GM23248 (cell line): Measurements from ENCODE around the gene PDCD4. TPM values are rescaled to one million over a fixed set of nuclear protein-coding genes. Genes with fewer than 3 reads are reported as not detected.

Source experiments
- DNase-seq: peaks from one replicate; pipeline ENCODE4 v3.0.0-alpha.2; 2015
- H2AFZ ChIP-seq: fragments of 200-600 bp; sonication (generic); 2 replicates; pipeline ENCODE4 v1.6.1; 2016; ENCODE audit warnings: antibody characterized with exemption
- H3F3A ChIP-seq: fragments of 200-600 bp; sonication (generic); 2 replicates; pipeline ENCODE4 v1.6.1; 2016; ENCODE audit warnings: mild to moderate bottlenecking, antibody characterized with exemption, mixed run types; ENCODE audit not compliant: insufficient read depth
- H3K27ac ChIP-seq: fragments of 200-600 bp; sonication (generic); 2 replicates; pipeline ENCODE4 v1.5.1; 2016; ENCODE audit warnings: mild to moderate bottlenecking
- H3K27me3 ChIP-seq: fragments of 200-600 bp; sonication (generic); replicated peaks from 2 replicates; pipeline ENCODE4 v1.6.1; 2016; ENCODE audit warnings: mild to moderate bottlenecking; ENCODE audit not compliant: insufficient read depth
- H3K36me3 ChIP-seq: fragments of 200-600 bp; sonication (generic); 2 replicates; pipeline ENCODE4 v1.6.1; 2016; ENCODE audit warnings: low read depth, mild to moderate bottlenecking
- H3K4me1 ChIP-seq: fragments of 200-600 bp; sonication (generic); 2 replicates; pipeline ENCODE4 v1.6.1; 2016; ENCODE audit warnings: mild to moderate bottlenecking; ENCODE audit not compliant: insufficient read depth
- H3K4me2 ChIP-seq: fragments of 200-600 bp; sonication (generic); one replicate; pipeline ENCODE4 v1.6.1; 2016; ENCODE audit warnings: mild to moderate bottlenecking; ENCODE audit not compliant: unreplicated experiment
- H3K4me3 ChIP-seq: fragments of 200-600 bp; sonication (generic); 2 replicates; pipeline ENCODE4 v1.5.1; 2016; ENCODE audit warnings: mild to moderate bottlenecking
- H3K79me2 ChIP-seq: fragments of 200-600 bp; sonication (generic); 2 replicates; pipeline ENCODE4 v1.6.1; 2016; ENCODE audit warnings: mild to moderate bottlenecking; ENCODE audit not compliant: insufficient read depth
- H3K9ac ChIP-seq: fragments of 200-600 bp; sonication (generic); 2 replicates; pipeline ENCODE4 v1.6.1; 2016; ENCODE audit warnings: mild to moderate bottlenecking
- H3K9me2 ChIP-seq: fragments of 200-600 bp; sonication (generic); 2 replicates; pipeline ENCODE4 v1.6.1; 2016; ENCODE audit warnings: mixed run types, mild to moderate bottlenecking, moderate library complexity; ENCODE audit not compliant: insufficient read depth
- H3K9me3 ChIP-seq: fragments of 200-600 bp; sonication (generic); one replicate; pipeline ENCODE4 v1.6.1; 2017; ENCODE audit warnings: low read depth
- H4K20me1 ChIP-seq: fragments of 200-600 bp; sonication (generic); 2 replicates; pipeline ENCODE4 v1.6.0; 2016; ENCODE audit not compliant: insufficient read depth
- EZH2 ChIP-seq: fragments of 200-600 bp; sonication (generic); IDR thresholded peaks from 2 replicates; pipeline ENCODE4 v1.6.1; 2018; ENCODE audit warnings: antibody characterized with exemption, mild to moderate bottlenecking; ENCODE audit not compliant: insufficient read depth, poor library complexity, severe bottlenecking
- EZH2phosphoT487 ChIP-seq: fragments of 200-600 bp; sonication (generic); IDR thresholded peaks from 2 replicates; pipeline ENCODE4 v1.6.1; 2018; ENCODE audit warnings: antibody characterized with exemption, moderate library complexity, mild to moderate bottlenecking, low read depth; ENCODE audit not compliant: insufficient read depth
- WGBS, 2 experiments: methylation state at CpG; one replicate each; pipeline ENCODE4 v1.1.6; 2015 to 2017; ENCODE audit warnings: low lambda C conversion rate in 2 of 2, low coverage in 1 of 2; ENCODE audit errors: missing lambda C conversion rate in 2 of 2; 5-methylcytosine and 5-hydroxymethylcytosine counted together
- in situ Hi-C: fragments of 300-500 bp; cut with MboI; formaldehyde crosslinking; loops from 2 replicates; pipeline ENCODE4 v1.15.0; 2020
- polyA plus RNA-seq: library from polyadenylated mRNA; unstranded; fragments of >200 nt; fragmentation: Nextera tagmentation; extraction: Ambion mirVana; gene quantifications from 2 replicates; pipeline ENCODE4 v1.2.1, GENCODE V29; 2016
- total RNA-seq: library from RNA; depleted of rRNA; stranded (reverse); fragments of >200 nt; shearing (Covaris generic); gene quantifications from 2 replicates; pipeline ENCODE4 v1.2.3, GENCODE V29; 2014

The PDCD4 gene
- total and polyA plus RNA-seq, 2 experiments from 2014 or later = 49.9 to 175 TPM

- H3K9me2 ChIP-seq = no peaks in the 10 kb centered on the region
- peak overlapping the region; percentile 78 for H3K27ac ChIP-seq
- H3K27me3 ChIP-seq = no peaks in the 10 kb centered on the region
- no peaks in the 10 kb centered on the region for H3K9me3 ChIP-seq
- H3K4me1 ChIP-seq = peaks cover 26% of the 10 kb centered on the region
- H4K20me1 ChIP-seq = no peaks in the 10 kb centered on the region
- DNase-seq = peak; percentile 17
- in situ Hi-C loops = no loop called here
- no peak overlapping the region for H2AFZ ChIP-seq
- peak overlapping the region; percentile 31 for H3K4me2 ChIP-seq
- TF ChIP-seq EZH2phosphoT487 (no peak), EZH2 (no peak)
- no peak overlapping the region for H3K4me3 ChIP-seq
- no peaks in the 10 kb centered on the region for H3K79me2 ChIP-seq
- 71 to 77% methylated on average over 3 of the region's 3 CpGs for WGBS, 2 experiments
- peaks cover 32% of the 10 kb centered on the region for H3F3A ChIP-seq
- H3K9ac ChIP-seq = no peak overlapping the region
- H3K36me3 ChIP-seq = peaks cover 21% of the 10 kb centered on the region; the same call in 1 of the 2 replicates
Observed at GRCh38 chr10:110903280-110904278, 31.9 kb downstream of the PDCD4 start.

DNA sequence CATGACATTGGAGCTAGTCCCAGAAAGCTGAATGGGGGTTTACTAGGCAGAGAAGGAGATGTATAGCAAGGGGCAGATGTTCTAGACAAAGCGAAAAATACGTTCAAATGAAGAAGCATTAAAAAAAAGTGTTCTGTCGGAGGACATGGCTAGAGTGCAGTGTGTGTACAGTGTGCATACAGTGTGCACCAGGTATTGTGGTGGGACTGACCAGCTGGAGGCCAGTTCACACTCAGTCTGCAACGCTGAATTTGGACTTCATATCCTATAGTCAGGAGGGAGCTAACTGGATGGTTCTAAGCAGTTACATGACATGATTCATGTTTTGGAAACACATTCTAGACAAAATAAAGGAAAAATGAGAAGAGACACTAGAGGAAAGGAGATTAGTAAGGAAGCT lies 38.4 kb downstream of the PDCD4 start:
- no peaks in the 10 kb centered on the region for H3K9me3 ChIP-seq
- 78 to 86% methylated on average over 4 of the region's 4 CpGs for WGBS, 2 experiments
- no peaks in the 10 kb centered on the region for H3K36me3 ChIP-seq
- H2AFZ ChIP-seq = no peak overlapping the region
- H3K27me3 ChIP-seq = no peaks in the 10 kb centered on the region
- H3K27ac ChIP-seq = no peak overlapping the region
- peaks cover 38% of the 10 kb centered on the region for H3K4me1 ChIP-seq
- TF ChIP-seq EZH2phosphoT487 (no peak), EZH2 (no peak)
- DNase-seq = no peak
- H3K4me2 ChIP-seq = no peak overlapping the region
- no peaks in the 10 kb centered on the region for H3K9me2 ChIP-seq
- no peaks in the 10 kb centered on the region for H3K79me2 ChIP-seq
- H3F3A ChIP-seq = peaks cover 35% of the 10 kb centered on the region
- no peak overlapping the region for H3K4me3 ChIP-seq
- in situ Hi-C loops = no loop called here
- H4K20me1 ChIP-seq = no peaks in the 10 kb centered on the region
- no peak overlapping the region for H3K9ac ChIP-seq

- H3K27ac ChIP-seq = peak overlapping the region; percentile 22
Observed at GRCh38 chr10:110912374-110912773, 40.6 kb downstream of the PDCD4 start.

GRCh38 chr10:110914431-110914830 lies 42.7 kb downstream of the PDCD4 start:
- H3K9ac ChIP-seq = no peak overlapping the region
- H3K4me3 ChIP-seq = no peak overlapping the region
- peak; percentile 32 for DNase-seq
- peak overlapping the region; percentile 22 for H3K27ac ChIP-seq
- no peak overlapping the region for H2AFZ ChIP-seq
- in situ Hi-C loops = no loop called here
- H3K9me2 ChIP-seq = no peaks in the 10 kb centered on the region
- no peak overlapping the region for H3K4me2 ChIP-seq
- TF ChIP-seq EZH2 (no peak), EZH2phosphoT487 (no peak)
- no peaks in the 10 kb centered on the region for H3K36me3 ChIP-seq
- H3F3A ChIP-seq = peaks cover 53% of the 10 kb centered on the region
- H4K20me1 ChIP-seq = no peaks in the 10 kb centered on the region
- H3K9me3 ChIP-seq = no peaks in the 10 kb centered on the region
- WGBS, 2 experiments = 34 to 38% methylated on average over 2 of the region's 2 CpGs
- peaks cover 63% of the 10 kb centered on the region for H3K4me1 ChIP-seq
- no peaks in the 10 kb centered on the region for H3K27me3 ChIP-seq
- H3K79me2 ChIP-seq = no peaks in the 10 kb centered on the region

More at GRCh38 chr10:110912374-110912773, 40.6 kb downstream of the PDCD4 start:
- peak; percentile 59 for DNase-seq
- Histone ChIP-seq H2AFZ (no peak overlapping the region), H3K4me1 (peaks cover 57% of the 10 kb centered on the region), H3K9me2 (no peaks in the 10 kb centered on the region), H4K20me1 (no peaks in the 10 kb centered on the region), H3K27me3 (no peaks in the 10 kb centered on the region), H3K36me3 (no peaks in the 10 kb centered on the region), H3F3A (peaks cover 52% of the 10 kb centered on the region), H3K79me2 (no peaks in the 10 kb centered on the region), H3K4me3 (peak overlapping the region; percentile 30; the same call in 1 of the 2 replicates), H3K4me2 (peak overlapping the region; percentile 60), H3K9ac (no peak overlapping the region), H3K9me3 (no peaks in the 10 kb centered on the region)
- no peak for TF ChIP-seq EZH2phosphoT487
- TF ChIP-seq EZH2 = no peak
- in situ Hi-C loops = no loop called here
- 4 to 13% methylated on average over 3 of the region's 3 CpGs for WGBS, 2 experiments
